Measurements from ENCODE around the gene PRR22.

Gene PRR22

GRCh38 chr19:5784581-5785147, at the start of gene PRR22:
TSS of gene PRR22 (minus strand) at chr19:5784746. CDS start at chr19:5784660, 86 bp downstream.
- DNase-seq (ENCODE audit: low read depth, low spot score) = no peak

- DNase-seq (ENCODE audit: low read depth, low spot score) = no peak
These were observed 48.1 kb upstream of the PRR22 start for GRCh38 chr19:5832527-5833216.

- DNase-seq (ENCODE audit: low read depth, low spot score) = no peak
These were observed 47.5 kb upstream of the PRR22 start for GRCh38 chr19:5832061-5832460.

- no peak for DNase-seq (ENCODE audit: low read depth, low spot score)
These were observed 46.6 kb upstream of the PRR22 start for GRCh38 chr19:5831159-5831558.

- DNase-seq (ENCODE audit: low read depth, low spot score) = no peak
These were observed 45.2 kb upstream of the PRR22 start for GRCh38 chr19:5829567-5830310.

GRCh38 chr19:5828661-5829566, 44.4 kb upstream of the PRR22 start:
- DNase-seq (ENCODE audit: low read depth, low spot score) = no peak

GRCh38 chr19:5827891-5828660, 43.5 kb upstream of the PRR22 start:
- no peak for DNase-seq (ENCODE audit: low read depth, low spot score)

GRCh38 chr19:5827342-5827890, 42.9 kb upstream of the PRR22 start:
- DNase-seq (ENCODE audit: low read depth, low spot score) = no peak

GRCh38 chr19:5826531-5827341, 42.2 kb upstream of the PRR22 start:
- no peak for DNase-seq (ENCODE audit: low read depth, low spot score)

- DNase-seq (ENCODE audit: low read depth, low spot score) = no peak
These were observed 40.6 kb upstream of the PRR22 start for GRCh38 chr19:5825178-5825577.

- no peak for DNase-seq (ENCODE audit: low read depth, low spot score)
These were observed 40.2 kb upstream of the PRR22 start for GRCh38 chr19:5824751-5825150.

- DNase-seq (ENCODE audit: low read depth, low spot score) = no peak
These were observed 39.2 kb upstream of the PRR22 start for GRCh38 chr19:5823579-5824281.

GRCh38 chr19:5822181-5822844, 37.8 kb upstream of the PRR22 start:
- DNase-seq (ENCODE audit: low read depth, low spot score) = no peak

- no peak for DNase-seq (ENCODE audit: low read depth, low spot score)
These were observed 37.1 kb upstream of the PRR22 start for GRCh38 chr19:5821521-5822180.

- DNase-seq (ENCODE audit: low read depth, low spot score) = no peak
These were observed 36.2 kb upstream of the PRR22 start for GRCh38 chr19:5820785-5821184.

- DNase-seq (ENCODE audit: low read depth, low spot score) = no peak
These were observed 34.0 kb upstream of the PRR22 start for GRCh38 chr19:5818594-5818993.

GRCh38 chr19:5817218-5817617, 32.7 kb upstream of the PRR22 start:
- no peak for DNase-seq (ENCODE audit: low read depth, low spot score)

GRCh38 chr19:5814852-5815246, 30.3 kb upstream of the PRR22 start:
- no peak for DNase-seq (ENCODE audit: low read depth, low spot score)

Measured in iPS DF 19.7 (cell line).